ENCODE data around the gene UBE2K.
"Not testable (repeated sequence)": the region's sequence is repeated elsewhere in the genome, so short reads cannot be mapped to it uniquely, and the experiment has no call there.

The UBE2K gene

GRCh38 chr4:39697740-39698423 is at the start of gene UBE2K:
Gene UBE2K, plus strand, starts transcription at chr4:39698136. Its CDS starts 192 bp downstream, at chr4:39698328.
- Histone ChIP-seq H3K27me3 (ENCODE audit: control insufficient read depth, insufficient read depth, low read length) (no peaks in the 10 kb centered on the region), H3K9ac (ENCODE audit: low read depth, low read length) (peak within 1 kb of the TSS; percentile 93), H3K4me3 (ENCODE audit: low read depth, low read length) (peak within 1 kb of the TSS; percentile 86), H3K4me1 (ENCODE audit: control insufficient read depth, insufficient read depth, low read length) (peaks cover 13% of the 10 kb centered on the region), H3K36me3 (ENCODE audit: control insufficient read depth, insufficient read depth, low read length) (peaks cover 3% of the 10 kb centered on the region), H3K9me3 (ENCODE audit: control insufficient read depth, insufficient read depth, low read length) (no peaks in the 10 kb centered on the region)

- no peaks in the 10 kb centered on the region for H3K36me3 ChIP-seq (ENCODE audit: control insufficient read depth, insufficient read depth, low read length)
- no peaks in the 10 kb centered on the region for H3K9me3 ChIP-seq (ENCODE audit: control insufficient read depth, insufficient read depth, low read length)
- H3K4me1 ChIP-seq (ENCODE audit: control insufficient read depth, insufficient read depth, low read length), result no peaks in the 10 kb centered on the region
- no peak overlapping the region for H3K4me3 ChIP-seq (ENCODE audit: low read depth, low read length)
- no peak overlapping the region for H3K9ac ChIP-seq (ENCODE audit: low read depth, low read length)
- no peaks in the 10 kb centered on the region for H3K27me3 ChIP-seq (ENCODE audit: control insufficient read depth, insufficient read depth, low read length)
Observed at GRCh38 chr4:39648213-39648612, 49.7 kb upstream of the UBE2K start.

- no peak overlapping the region for H3K9ac ChIP-seq (ENCODE audit: low read depth, low read length)
- H3K4me1 ChIP-seq (ENCODE audit: control insufficient read depth, insufficient read depth, low read length), result no peaks in the 10 kb centered on the region
- no peaks in the 10 kb centered on the region for H3K27me3 ChIP-seq (ENCODE audit: control insufficient read depth, insufficient read depth, low read length)
- no peaks in the 10 kb centered on the region for H3K9me3 ChIP-seq (ENCODE audit: control insufficient read depth, insufficient read depth, low read length)
- H3K4me3 ChIP-seq (ENCODE audit: low read depth, low read length), result no peak overlapping the region
- no peaks in the 10 kb centered on the region for H3K36me3 ChIP-seq (ENCODE audit: control insufficient read depth, insufficient read depth, low read length)
Observed at GRCh38 chr4:39648827-39649558, 48.9 kb upstream of the UBE2K start.

GRCh38 chr4:39649639-39650265 is 48.2 kb upstream of the UBE2K start:
- Histone ChIP-seq H3K4me3 (ENCODE audit: low read depth, low read length) (no peak overlapping the region), H3K9ac (ENCODE audit: low read depth, low read length) (no peak overlapping the region), H3K27me3 (ENCODE audit: control insufficient read depth, insufficient read depth, low read length) (no peaks in the 10 kb centered on the region), H3K9me3 (ENCODE audit: control insufficient read depth, insufficient read depth, low read length) (no peaks in the 10 kb centered on the region), H3K4me1 (ENCODE audit: control insufficient read depth, insufficient read depth, low read length) (no peaks in the 10 kb centered on the region), H3K36me3 (ENCODE audit: control insufficient read depth, insufficient read depth, low read length) (no peaks in the 10 kb centered on the region)

- not testable (repeated sequence) for H3K4me1 ChIP-seq (ENCODE audit: control insufficient read depth, insufficient read depth, low read length); H3K36me3 ChIP-seq (ENCODE audit: control insufficient read depth, insufficient read depth, low read length); H3K9me3 ChIP-seq (ENCODE audit: control insufficient read depth, insufficient read depth, low read length); H3K9ac ChIP-seq (ENCODE audit: low read depth, low read length); H3K27me3 ChIP-seq (ENCODE audit: control insufficient read depth, insufficient read depth, low read length); H3K4me3 ChIP-seq (ENCODE audit: low read depth, low read length)
Observed at GRCh38 chr4:39651586-39651985, 46.4 kb upstream of the UBE2K start.

GRCh38 chr4:39655211-39655610 is 42.7 kb upstream of the UBE2K start:
- no peak overlapping the region for H3K4me3 ChIP-seq (ENCODE audit: low read depth, low read length)
- H3K4me1 ChIP-seq (ENCODE audit: control insufficient read depth, insufficient read depth, low read length), result no peaks in the 10 kb centered on the region
- H3K9ac ChIP-seq (ENCODE audit: low read depth, low read length), result no peak overlapping the region
- no peaks in the 10 kb centered on the region for H3K27me3 ChIP-seq (ENCODE audit: control insufficient read depth, insufficient read depth, low read length)
- no peaks in the 10 kb centered on the region for H3K36me3 ChIP-seq (ENCODE audit: control insufficient read depth, insufficient read depth, low read length)
- H3K9me3 ChIP-seq (ENCODE audit: control insufficient read depth, insufficient read depth, low read length), result no peaks in the 10 kb centered on the region

GRCh38 chr4:39655876-39656275 is 42.1 kb upstream of the UBE2K start:
- Histone ChIP-seq H3K9me3 (ENCODE audit: control insufficient read depth, insufficient read depth, low read length) (no peaks in the 10 kb centered on the region), H3K4me3 (ENCODE audit: low read depth, low read length) (no peak overlapping the region)

GRCh38 chr4:39656638-39657037 is 41.3 kb upstream of the UBE2K start:
- not testable (repeated sequence) for H3K27me3 ChIP-seq (ENCODE audit: control insufficient read depth, insufficient read depth, low read length); H3K4me1 ChIP-seq (ENCODE audit: control insufficient read depth, insufficient read depth, low read length); H3K9me3 ChIP-seq (ENCODE audit: control insufficient read depth, insufficient read depth, low read length); H3K36me3 ChIP-seq (ENCODE audit: control insufficient read depth, insufficient read depth, low read length); H3K4me3 ChIP-seq (ENCODE audit: low read depth, low read length); H3K9ac ChIP-seq (ENCODE audit: low read depth, low read length)

More at GRCh38 chr4:39655876-39656275, 42.1 kb upstream of the UBE2K start:
- Histone ChIP-seq H3K36me3 (ENCODE audit: control insufficient read depth, insufficient read depth, low read length) (no peaks in the 10 kb centered on the region), H3K27me3 (ENCODE audit: control insufficient read depth, insufficient read depth, low read length) (no peaks in the 10 kb centered on the region), H3K9ac (ENCODE audit: low read depth, low read length) (no peak overlapping the region), H3K4me1 (ENCODE audit: control insufficient read depth, insufficient read depth, low read length) (no peaks in the 10 kb centered on the region)

GRCh38 chr4:39657465-39657864 is 40.5 kb upstream of the UBE2K start:
- H3K36me3 ChIP-seq (ENCODE audit: control insufficient read depth, insufficient read depth, low read length), result no peaks in the 10 kb centered on the region
- H3K9ac ChIP-seq (ENCODE audit: low read depth, low read length), result no peak overlapping the region
- H3K4me1 ChIP-seq (ENCODE audit: control insufficient read depth, insufficient read depth, low read length), result no peaks in the 10 kb centered on the region
- no peaks in the 10 kb centered on the region for H3K27me3 ChIP-seq (ENCODE audit: control insufficient read depth, insufficient read depth, low read length)
- H3K4me3 ChIP-seq (ENCODE audit: low read depth, low read length), result no peak overlapping the region
- no peaks in the 10 kb centered on the region for H3K9me3 ChIP-seq (ENCODE audit: control insufficient read depth, insufficient read depth, low read length)

- Histone ChIP-seq H3K9ac (ENCODE audit: low read depth, low read length) (no peak overlapping the region), H3K4me3 (ENCODE audit: low read depth, low read length) (no peak overlapping the region), H3K4me1 (ENCODE audit: control insufficient read depth, insufficient read depth, low read length) (no peaks in the 10 kb centered on the region), H3K9me3 (ENCODE audit: control insufficient read depth, insufficient read depth, low read length) (no peaks in the 10 kb centered on the region), H3K27me3 (ENCODE audit: control insufficient read depth, insufficient read depth, low read length) (no peaks in the 10 kb centered on the region), H3K36me3 (ENCODE audit: control insufficient read depth, insufficient read depth, low read length) (no peaks in the 10 kb centered on the region)
Observed at GRCh38 chr4:39658756-39659155, 39.2 kb upstream of the UBE2K start.

- Histone ChIP-seq H3K36me3 (ENCODE audit: control insufficient read depth, insufficient read depth, low read length) (no peaks in the 10 kb centered on the region), H3K4me1 (ENCODE audit: control insufficient read depth, insufficient read depth, low read length) (no peaks in the 10 kb centered on the region), H3K27me3 (ENCODE audit: control insufficient read depth, insufficient read depth, low read length) (no peaks in the 10 kb centered on the region), H3K9me3 (ENCODE audit: control insufficient read depth, insufficient read depth, low read length) (no peaks in the 10 kb centered on the region), H3K4me3 (ENCODE audit: low read depth, low read length) (no peak overlapping the region), H3K9ac (ENCODE audit: low read depth, low read length) (no peak overlapping the region)
Observed at GRCh38 chr4:39660045-39660444, 37.9 kb upstream of the UBE2K start.

GRCh38 chr4:39660757-39661156 is 37.2 kb upstream of the UBE2K start:
- H3K9me3 ChIP-seq (ENCODE audit: control insufficient read depth, insufficient read depth, low read length), result no peaks in the 10 kb centered on the region
- H3K4me3 ChIP-seq (ENCODE audit: low read depth, low read length), result no peak overlapping the region
- no peaks in the 10 kb centered on the region for H3K36me3 ChIP-seq (ENCODE audit: control insufficient read depth, insufficient read depth, low read length)
- no peaks in the 10 kb centered on the region for H3K4me1 ChIP-seq (ENCODE audit: control insufficient read depth, insufficient read depth, low read length)
- H3K27me3 ChIP-seq (ENCODE audit: control insufficient read depth, insufficient read depth, low read length), result no peaks in the 10 kb centered on the region
- H3K9ac ChIP-seq (ENCODE audit: low read depth, low read length), result no peak overlapping the region

Data from iPS-15b (cell line).